PC-9 (cell line): ENCODE data around the gene C1orf74.

Experiments used
- CTCF ChIP-seq: fragments of 200-600 bp; sonication (generic); conservative IDR thresholded peaks from 2 replicates; pipeline ENCODE4 v1.6.1; 2017; ENCODE audit warnings: mixed run types, antibody characterized with exemption, mild to moderate bottlenecking, moderate library complexity
- EZH2 ChIP-seq: fragments of 200-600 bp; sonication (generic); IDR thresholded peaks from 2 replicates; pipeline ENCODE4 v1.8.0; 2017; ENCODE audit warnings: antibody characterized with exemption, low read depth

- no peak for TF ChIP-seq CTCF
- TF ChIP-seq EZH2: no peak
Measured at GRCh38 chr1:209820986-209821385, 36.6 kb upstream of the C1orf74 start.
